Osteoblast (primary cell): ENCODE measurements around the gene SLC15A1. TPM values are rescaled to one million over a fixed set of nuclear protein-coding genes. Genes with fewer than 3 reads are reported as not detected.

Experiments
- DNase-seq: peaks from one replicate; pipeline ENCODE4 v3.0.0; 2011; ENCODE audit warnings: low spot score, mixed read lengths; ENCODE audit not compliant: insufficient read length; ENCODE audit errors: missing footprints
- H2AFZ ChIP-seq: 2 replicates; pipeline ENCODE4 v1.6.0; 2011; ENCODE audit warnings: mild to moderate bottlenecking, low read length
- H3K27ac ChIP-seq: 2 replicates; pipeline ENCODE4 v1.5.1; 2011; ENCODE audit warnings: mild to moderate bottlenecking, low read depth, low read length, moderate library complexity
- H3K27me3 ChIP-seq: 2 replicates; pipeline ENCODE4 v1.6.0; 2012; ENCODE audit warnings: mild to moderate bottlenecking, control low read depth, inconsistent platforms, low read length, moderate library complexity; ENCODE audit not compliant: insufficient read depth
- H3K36me3 ChIP-seq: 2 replicates; pipeline ENCODE4 v1.5.1; 2011; ENCODE audit warnings: mild to moderate bottlenecking, low read length, control low read depth, moderate library complexity; ENCODE audit not compliant: insufficient read depth
- H3K4me1 ChIP-seq: 2 replicates; pipeline ENCODE4 v1.5.1; 2011; ENCODE audit warnings: mild to moderate bottlenecking, low read length, control low read depth, moderate library complexity; ENCODE audit not compliant: insufficient read depth
- H3K4me2 ChIP-seq: 2 replicates; pipeline ENCODE4 v1.6.0; 2011; ENCODE audit warnings: mild to moderate bottlenecking, low read length; ENCODE audit not compliant: insufficient read depth
- H3K4me3 ChIP-seq: fragments of 200-600 bp; sonication (generic); 3 replicates; pipeline ENCODE4 v1.5.1; 2012; ENCODE audit warnings: mild to moderate bottlenecking, low read length, inconsistent platforms; ENCODE audit not compliant: insufficient read depth
- H3K79me2 ChIP-seq: 2 replicates; pipeline ENCODE4 v1.6.0; 2012; ENCODE audit warnings: mild to moderate bottlenecking, low read length, control low read depth, inconsistent platforms; ENCODE audit not compliant: insufficient read depth
- H3K9me3 ChIP-seq: 2 replicates; pipeline ENCODE4 v1.5.1; 2011; ENCODE audit warnings: low read depth, low read length, control low read depth
- H4K20me1 ChIP-seq: 2 replicates; pipeline ENCODE4 v1.6.0; 2012; ENCODE audit warnings: mild to moderate bottlenecking, low read length, control low read depth; ENCODE audit not compliant: insufficient read depth
- CTCF ChIP-seq: IDR thresholded peaks from 2 replicates; pipeline ENCODE4 v1.5.1; 2011; ENCODE audit warnings: mild to moderate bottlenecking, low read depth, low read length, moderate library complexity; ENCODE audit errors: extremely low read depth
- total RNA-seq: library from RNA; depleted of rRNA; stranded (reverse); fragments of >200 nt; gene quantifications from 2 replicates; pipeline ENCODE4 v1.2.3, GENCODE V29; 2012

SLC15A1 gene
- total RNA-seq, 1 donor = not detected

- H3K4me3 ChIP-seq = no peak overlapping the region
- H3K4me1 ChIP-seq = no peaks in the 10 kb centered on the region
- H3K79me2 ChIP-seq = no peaks in the 10 kb centered on the region
- H4K20me1 ChIP-seq = no peaks in the 10 kb centered on the region
- DNase-seq = no peak
- no peak for TF ChIP-seq CTCF
- H3K4me2 ChIP-seq = no peak overlapping the region
- no peaks in the 10 kb centered on the region for H3K36me3 ChIP-seq
- H3K27ac ChIP-seq = no peak overlapping the region
- peaks cover 12% of the 10 kb centered on the region for H3K27me3 ChIP-seq
- no peaks in the 10 kb centered on the region for H3K9me3 ChIP-seq
- no peak overlapping the region for H2AFZ ChIP-seq
Measured at GRCh38 chr13:98717256-98717655, 35.2 kb downstream of the SLC15A1 start.

GRCh38 chr13:98710521-98710920 is 42.0 kb downstream of the SLC15A1 start:
- Histone ChIP-seq H4K20me1 (no peaks in the 10 kb centered on the region), H3K4me1 (no peaks in the 10 kb centered on the region), H3K27me3 (peaks cover 14% of the 10 kb centered on the region), H3K79me2 (no peaks in the 10 kb centered on the region), H3K36me3 (no peaks in the 10 kb centered on the region), H3K9me3 (no peaks in the 10 kb centered on the region), H3K27ac (no peak overlapping the region), H3K4me2 (no peak overlapping the region), H2AFZ (no peak overlapping the region), H3K4me3 (no peak overlapping the region)
- TF ChIP-seq CTCF = no peak
- no peak for DNase-seq

GRCh38 chr13:98707281-98707999 is 45.0 kb downstream of the SLC15A1 start:
- H2AFZ ChIP-seq = no peak overlapping the region
- H4K20me1 ChIP-seq = no peaks in the 10 kb centered on the region
- no peaks in the 10 kb centered on the region for H3K79me2 ChIP-seq
- no peaks in the 10 kb centered on the region for H3K36me3 ChIP-seq
- H3K4me3 ChIP-seq = no peak overlapping the region
- no peaks in the 10 kb centered on the region for H3K9me3 ChIP-seq
- no peak for TF ChIP-seq CTCF
- H3K27ac ChIP-seq = no peak overlapping the region
- no peak for DNase-seq
- H3K27me3 ChIP-seq = peaks cover 12% of the 10 kb centered on the region
- H3K4me2 ChIP-seq = no peak overlapping the region
- no peaks in the 10 kb centered on the region for H3K4me1 ChIP-seq

GRCh38 chr13:98706446-98707110 is 45.9 kb downstream of the SLC15A1 start:
- Histone ChIP-seq H3K27me3 (peaks cover 12% of the 10 kb centered on the region), H3K79me2 (no peaks in the 10 kb centered on the region), H3K4me3 (no peak overlapping the region), H3K4me1 (no peaks in the 10 kb centered on the region), H2AFZ (no peak overlapping the region), H4K20me1 (no peaks in the 10 kb centered on the region), H3K4me2 (no peak overlapping the region), H3K9me3 (no peaks in the 10 kb centered on the region), H3K27ac (no peak overlapping the region), H3K36me3 (no peaks in the 10 kb centered on the region)
- no peak for TF ChIP-seq CTCF
- DNase-seq = no peak
